Stimulated activated naive CD8-positive, alpha-beta T cell treated with anti-CD3 and anti-CD28 coated beads, Interleukin-15, Interleukin-2, amounts not matched to agents 100 U/mL and 50 U/mL, for 24 hours (primary cell): ENCODE data around the gene MAPK14.

Source experiments
- ATAC-seq: fragments of 150-1000 bp; cut with Tn5 transposase; one replicate; pipeline ENCODE4 v1.10.0; 2021
- DNase-seq: peaks from one replicate; pipeline ENCODE4 v3.0.0; 2021

The MAPK14 gene

DNA sequence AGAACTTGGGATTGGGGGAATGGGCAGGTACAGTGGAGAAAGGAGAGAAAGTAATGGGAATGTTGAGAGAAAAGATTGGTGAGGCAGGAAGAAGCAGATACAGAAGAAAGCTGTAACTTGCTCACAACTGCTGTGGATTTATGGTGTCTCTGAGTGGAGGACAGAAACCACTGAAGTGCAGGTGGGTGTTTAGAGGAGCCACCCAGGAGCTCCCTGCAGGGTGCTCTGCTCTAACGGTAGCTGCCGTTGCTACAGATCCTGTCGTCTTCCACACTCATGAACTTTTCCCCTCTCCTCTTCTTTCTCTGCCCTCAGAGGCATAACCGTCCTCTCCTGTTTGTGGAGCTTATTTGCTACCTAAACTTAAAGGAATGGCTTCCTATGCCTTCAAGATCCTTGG is 75.2 kb downstream of the MAPK14 start:
- no peak for ATAC-seq

DNA sequence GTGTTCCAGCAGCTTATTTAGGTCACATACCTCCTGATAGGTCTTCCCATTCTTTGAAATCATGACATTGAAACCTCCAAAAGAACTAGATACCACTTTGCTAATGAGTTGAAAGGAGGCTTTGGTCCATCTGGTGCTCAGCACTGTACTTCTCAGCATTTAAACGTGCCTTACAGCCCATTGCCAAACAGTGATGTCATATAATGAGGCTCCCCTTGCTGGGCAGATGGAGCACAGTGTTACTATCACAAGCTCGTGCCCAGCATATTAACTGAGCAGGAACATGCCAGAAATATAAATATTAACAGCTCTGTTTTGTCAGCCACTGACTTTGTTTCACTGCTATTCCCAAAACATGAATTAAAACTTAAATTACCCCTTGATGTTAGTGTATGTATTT is 77.2 kb downstream of the MAPK14 start:
- DNase-seq: no peak
- no peak for ATAC-seq

More for the DNA sequence above, 75.2 kb downstream of the MAPK14 start:
- DNase-seq: no peak

DNA sequence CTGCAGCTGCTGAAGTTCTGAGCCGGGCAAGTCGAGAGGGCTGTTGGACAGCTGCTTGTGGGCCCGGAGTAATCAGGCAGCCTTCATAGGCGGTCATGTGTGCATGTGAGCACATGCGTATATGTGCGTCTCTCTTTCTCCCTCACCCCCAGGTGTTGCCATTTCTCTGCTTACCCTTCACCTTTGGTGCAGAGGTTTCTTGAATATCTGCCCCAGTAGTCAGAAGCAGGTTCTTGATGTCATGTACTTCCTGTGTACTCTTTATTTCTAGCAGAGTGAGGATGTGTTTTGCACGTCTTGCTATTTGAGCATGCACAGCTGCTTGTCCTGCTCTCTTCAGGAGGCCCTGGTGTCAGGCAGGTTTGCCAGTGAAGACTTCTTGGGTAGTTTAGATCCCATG is 81.5 kb downstream of the MAPK14 start:
- ATAC-seq (peak; percentile 47), DNase-seq (no peak)

DNA sequence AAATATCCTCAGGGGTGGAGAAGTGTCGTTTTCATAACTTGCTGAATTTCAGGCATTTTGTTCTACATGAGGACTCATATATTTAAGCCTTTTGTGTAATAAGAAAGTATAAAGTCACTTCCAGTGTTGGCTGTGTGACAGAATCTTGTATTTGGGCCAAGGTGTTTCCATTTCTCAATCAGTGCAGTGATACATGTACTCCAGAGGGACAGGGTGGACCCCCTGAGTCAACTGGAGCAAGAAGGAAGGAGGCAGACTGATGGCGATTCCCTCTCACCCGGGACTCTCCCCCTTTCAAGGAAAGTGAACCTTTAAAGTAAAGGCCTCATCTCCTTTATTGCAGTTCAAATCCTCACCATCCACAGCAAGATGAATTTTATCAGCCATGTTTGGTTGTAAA is 82.4 kb downstream of the MAPK14 start:
- ATAC-seq (no peak), DNase-seq (no peak)

DNA sequence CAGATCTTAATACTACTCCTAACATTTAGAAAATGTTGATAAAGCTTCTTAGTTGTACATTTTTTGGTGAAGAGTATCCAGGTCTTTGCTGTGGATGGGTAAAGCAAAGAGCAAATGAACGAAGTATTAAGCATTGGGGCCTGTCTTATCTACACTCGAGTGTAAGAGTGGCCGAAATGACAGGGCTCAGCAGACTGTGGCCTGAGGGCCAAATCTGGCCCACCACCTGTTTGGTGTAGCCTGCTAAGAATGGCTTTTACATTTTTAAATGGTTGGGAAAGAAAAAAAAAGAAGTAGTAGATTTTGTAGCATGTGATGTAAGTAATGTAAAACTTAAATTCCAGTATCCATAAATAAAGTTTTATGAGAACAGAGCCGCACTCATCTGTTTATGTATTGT is 83.3 kb downstream of the MAPK14 start:
- ATAC-seq: no peak
- DNase-seq: no peak

DNA sequence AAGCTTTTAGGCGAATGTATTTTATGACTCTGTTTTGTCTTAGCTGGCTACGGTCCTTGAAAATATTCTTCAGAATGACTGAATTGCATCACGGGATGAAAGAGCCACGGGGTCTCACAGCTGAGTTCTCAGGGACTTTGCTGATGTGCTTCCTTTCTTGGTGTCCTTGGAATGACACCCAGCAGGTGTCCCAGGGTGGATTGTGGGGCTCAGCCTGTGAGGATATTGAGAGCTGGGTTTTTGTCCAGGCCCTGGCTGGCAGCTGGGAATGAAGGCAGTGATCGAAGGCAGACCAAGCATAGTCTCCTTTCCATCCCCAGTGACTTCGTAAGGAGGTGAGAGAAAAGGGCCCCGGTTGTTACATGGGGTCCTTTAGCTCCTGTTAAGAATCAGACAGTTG is 83.9 kb downstream of the MAPK14 start:
- DNase-seq (no peak), ATAC-seq (no peak)

DNA sequence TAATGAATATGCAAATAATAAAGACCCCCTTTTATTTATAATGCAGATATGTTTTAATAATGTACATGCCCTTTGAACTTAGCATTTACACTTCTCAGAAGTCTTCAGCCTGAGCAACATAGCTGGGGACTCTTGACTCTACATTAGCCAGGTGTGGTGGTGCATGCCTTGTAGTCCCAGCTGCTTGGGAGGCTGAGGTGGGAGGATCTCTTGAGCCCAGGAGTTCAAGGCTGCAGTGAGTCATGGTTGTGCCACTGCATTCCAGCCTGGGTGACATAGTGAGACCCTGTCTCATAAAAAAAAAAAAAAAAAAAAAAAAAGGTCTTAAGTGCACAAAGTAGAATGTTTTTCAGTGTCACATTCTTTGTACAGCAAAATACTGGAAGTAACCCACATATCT is 85.4 kb downstream of the MAPK14 start:
- ATAC-seq: no peak
- DNase-seq: no peak

DNA sequence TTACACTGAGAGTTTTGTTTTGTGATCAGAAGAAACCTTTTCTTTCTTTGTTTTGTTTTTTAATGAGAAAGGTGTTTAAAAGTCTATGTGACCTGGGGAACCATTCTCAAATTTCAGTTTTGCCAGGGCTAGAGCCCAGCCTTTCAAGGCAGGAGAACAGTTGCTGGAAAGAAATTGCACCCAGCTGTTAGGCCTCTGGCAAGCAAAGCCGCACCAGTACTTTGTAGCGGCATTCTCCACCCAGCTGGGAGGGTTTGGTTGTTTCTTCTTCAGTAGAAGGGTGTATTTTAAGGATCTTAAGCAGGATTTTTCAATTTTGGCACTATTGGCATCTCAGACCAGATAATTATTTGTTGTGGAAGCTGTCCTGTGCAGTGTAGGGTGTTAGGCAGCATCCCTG is 86.1 kb downstream of the MAPK14 start:
- DNase-seq (no peak), ATAC-seq (no peak)

DNA sequence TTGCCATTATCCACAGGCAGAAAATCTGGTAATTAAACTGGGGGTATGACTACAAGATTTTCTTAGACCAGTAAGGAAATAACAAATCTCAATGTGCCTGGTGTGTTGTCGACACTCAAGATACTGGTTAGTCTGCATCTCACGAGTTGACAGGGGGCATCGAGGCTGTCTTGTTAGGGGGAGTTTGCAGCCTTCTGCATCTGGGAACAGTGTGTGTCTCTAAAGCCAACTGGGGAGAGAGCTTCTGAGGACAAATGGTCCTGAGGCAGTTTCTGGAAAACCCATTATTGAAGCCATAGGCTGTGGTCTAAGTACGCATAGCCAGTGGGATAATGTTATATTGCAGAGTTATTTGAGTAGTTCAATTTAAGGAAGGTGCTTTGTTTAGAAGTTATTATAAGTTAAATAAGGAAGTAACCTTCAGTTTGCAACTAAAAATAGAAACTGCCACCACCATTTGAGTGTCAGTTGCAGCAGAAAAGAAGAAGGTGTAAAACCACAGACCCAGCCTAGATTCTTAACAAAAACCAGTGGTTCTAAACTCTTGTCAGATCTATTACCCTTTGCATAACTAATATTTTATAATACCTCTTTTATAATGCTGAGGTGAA is 87.3 kb downstream of the MAPK14 start:
- ATAC-seq: no peak
- no peak for DNase-seq

DNA sequence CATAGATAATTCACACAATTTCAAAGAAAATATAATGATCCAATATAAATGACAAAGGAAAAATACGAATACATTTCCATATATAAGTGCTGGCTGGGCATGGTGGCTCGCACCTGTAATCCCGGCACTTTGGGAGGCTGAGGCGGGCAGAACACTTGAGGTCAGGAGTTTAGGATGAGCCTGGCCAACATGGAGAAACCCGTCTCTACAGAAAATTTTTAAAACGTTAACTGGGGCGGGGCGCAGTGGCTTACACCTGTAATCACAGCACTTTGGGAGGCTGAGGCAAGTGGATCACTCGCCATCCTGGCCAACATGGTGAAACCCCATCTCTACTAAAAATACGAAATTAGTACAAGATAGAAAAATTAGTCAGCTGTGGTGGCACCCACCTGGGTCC is 87.8 kb downstream of the MAPK14 start:
- ATAC-seq (no peak), DNase-seq (no peak)

DNA sequence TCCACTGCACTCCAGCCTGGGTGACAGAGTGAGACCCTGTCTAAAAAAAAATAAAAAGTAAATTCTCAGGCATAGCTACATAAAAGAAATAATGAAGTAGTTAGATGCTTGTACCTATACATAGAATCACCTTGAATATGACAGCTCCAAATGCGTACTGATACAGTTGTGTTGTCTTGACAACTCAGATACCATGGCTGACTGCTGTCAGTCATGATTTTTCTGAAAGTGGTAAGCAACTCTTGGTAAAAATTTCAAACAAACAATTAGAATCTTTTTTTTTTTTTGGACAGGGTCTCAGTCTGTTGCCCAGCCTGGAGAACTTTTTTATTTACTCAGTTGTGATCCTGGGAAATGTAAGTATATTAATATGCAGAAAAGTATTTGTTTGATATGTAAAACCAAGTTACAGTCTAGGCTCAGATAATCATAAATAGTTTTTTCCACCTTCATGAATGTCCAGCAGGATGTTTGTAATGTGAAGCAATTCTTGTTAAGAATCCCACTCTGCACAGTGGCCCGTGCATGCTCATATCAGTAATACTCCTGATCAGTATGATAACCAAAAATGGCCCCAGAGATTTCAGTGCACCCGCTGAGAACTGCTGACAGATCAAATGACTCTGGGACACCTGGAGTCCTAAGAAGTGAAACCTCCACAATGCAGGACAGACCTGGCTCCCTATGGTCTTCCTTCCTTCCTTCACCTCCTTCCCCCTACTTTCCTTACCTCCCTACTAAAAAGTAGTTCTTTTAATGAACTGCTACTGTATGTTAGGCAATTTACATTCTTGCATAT is 88.7 kb downstream of the MAPK14 start:
- no peak for ATAC-seq
- DNase-seq: no peak

DNA sequence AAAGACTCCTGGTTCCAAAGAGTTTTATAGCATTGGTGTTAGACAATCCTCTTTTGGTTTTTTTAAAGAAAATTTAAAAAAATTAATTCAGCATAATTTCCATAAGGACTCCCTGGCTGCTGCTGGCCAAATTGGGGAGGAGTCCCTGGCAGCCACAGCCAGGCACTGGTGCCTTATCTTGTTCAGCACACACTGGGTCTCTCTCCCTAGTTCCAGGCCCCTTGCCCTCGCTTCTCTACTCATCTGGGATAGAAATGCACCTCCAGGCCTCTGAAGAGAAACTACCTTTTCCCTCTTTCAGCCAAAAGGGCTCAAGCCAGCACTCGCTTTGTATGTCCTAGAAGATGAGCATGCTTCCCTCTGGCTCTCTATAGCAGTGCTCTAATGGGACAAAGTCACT is 89.3 kb downstream of the MAPK14 start:
- DNase-seq: no peak
- ATAC-seq: no peak

DNA sequence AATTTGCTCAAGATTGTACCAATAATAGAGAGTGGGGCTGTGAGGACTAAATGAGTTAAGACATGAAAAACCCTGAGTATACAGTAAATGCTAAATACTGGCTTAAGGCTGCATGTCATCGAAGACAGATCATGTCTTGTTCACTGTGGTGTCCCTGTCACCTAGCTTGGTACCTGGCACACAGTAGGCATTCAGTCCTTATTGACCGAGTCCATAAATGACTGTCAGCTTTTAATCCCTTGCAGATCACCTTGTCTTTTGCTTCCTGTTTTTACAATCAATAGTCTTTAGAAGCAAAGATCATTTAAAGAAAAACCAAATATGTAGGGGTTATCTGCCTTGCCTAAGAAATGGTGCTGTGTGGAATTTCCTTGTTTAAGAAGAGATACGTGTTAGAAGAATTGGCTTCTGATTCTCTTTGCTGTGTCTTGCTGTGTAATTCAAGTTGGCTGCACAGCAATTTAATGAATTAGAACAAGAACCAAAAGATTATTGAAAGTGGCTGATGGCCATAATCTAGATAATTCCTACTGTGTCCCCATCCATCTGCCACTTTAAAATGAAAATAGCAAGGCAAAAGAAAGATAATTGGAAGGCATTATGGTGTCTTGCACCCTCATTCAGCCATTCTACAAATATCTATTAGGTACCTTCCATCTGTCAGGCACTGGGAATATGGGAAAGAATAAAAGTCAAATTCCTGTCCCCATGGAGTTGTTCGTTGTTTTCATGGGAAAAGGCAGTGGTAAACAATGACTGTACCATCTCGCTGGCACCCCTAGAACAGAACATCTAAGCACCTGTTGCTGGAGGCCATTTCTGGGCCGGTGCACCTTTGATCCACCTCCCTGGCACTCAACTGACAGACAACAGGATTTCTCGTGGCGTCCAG is 90.3 kb downstream of the MAPK14 start:
- no peak for DNase-seq
- ATAC-seq: no peak

DNA sequence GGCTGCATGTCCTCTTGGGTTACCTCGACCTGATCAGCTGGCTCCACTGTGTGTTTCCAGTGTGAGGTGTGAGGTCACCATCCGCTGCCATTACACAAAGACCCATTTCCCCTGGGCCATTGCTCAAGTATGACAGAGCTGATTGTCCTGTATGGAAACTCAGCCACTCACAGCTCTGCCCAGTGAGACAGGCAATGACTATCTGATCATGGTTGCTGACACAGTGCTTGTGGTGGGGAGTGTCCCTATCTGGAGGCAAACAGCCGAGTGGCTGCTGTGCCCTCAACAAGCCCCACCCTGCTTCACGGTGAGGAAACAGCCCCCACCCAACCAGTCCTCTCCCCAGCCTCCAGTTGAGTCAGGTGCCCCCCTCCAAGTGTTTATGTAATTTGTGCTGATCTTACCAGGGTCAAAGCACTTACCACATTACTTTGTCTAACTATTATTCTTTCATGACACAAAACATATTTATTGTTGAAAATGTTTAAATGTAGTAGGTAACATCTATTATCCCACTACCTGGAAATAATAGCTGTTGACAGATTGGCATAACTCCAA is 91.0 kb downstream of the MAPK14 start:
- ATAC-seq (peak; percentile 83), DNase-seq (peak; percentile 68)

DNA sequence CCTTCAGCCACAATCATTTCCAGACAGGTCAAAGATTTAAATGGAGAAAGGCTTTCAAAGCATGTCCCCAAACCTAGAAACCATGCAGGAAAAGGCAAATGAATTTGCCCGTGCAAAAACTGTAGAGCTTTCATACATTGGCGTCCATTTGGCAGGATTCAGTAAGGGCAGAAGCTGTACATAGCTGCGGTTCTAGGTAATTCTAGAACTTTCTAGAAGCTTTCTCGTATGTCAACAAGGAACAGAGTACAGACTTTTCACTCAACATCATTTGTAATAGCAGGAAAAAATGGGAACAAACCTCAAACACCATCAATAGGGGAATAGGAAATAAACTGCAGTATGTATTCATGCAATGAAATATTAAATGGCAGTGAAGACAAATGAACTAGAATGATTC is 91.6 kb downstream of the MAPK14 start:
- no peak for DNase-seq
- no peak for ATAC-seq

DNA sequence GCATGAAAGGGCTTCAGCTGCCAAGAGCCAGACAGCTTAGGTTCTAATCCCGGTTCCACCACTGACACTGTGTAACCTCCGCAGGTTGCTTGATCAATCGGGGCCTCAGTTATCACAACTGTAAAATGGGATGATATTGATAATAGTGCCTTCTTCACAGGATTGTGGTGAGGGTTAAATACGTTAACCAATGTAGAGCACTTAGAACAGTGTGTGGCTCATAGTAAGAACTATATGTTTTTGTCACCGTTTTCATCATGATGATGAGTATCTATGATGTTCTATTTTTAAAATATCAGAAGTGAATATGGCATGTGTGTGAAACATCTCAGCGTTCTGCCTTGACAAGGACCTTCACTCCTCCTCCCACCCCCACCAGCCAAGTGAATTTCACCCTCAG is 92.4 kb downstream of the MAPK14 start:
- peak; percentile 1 for ATAC-seq

DNA sequence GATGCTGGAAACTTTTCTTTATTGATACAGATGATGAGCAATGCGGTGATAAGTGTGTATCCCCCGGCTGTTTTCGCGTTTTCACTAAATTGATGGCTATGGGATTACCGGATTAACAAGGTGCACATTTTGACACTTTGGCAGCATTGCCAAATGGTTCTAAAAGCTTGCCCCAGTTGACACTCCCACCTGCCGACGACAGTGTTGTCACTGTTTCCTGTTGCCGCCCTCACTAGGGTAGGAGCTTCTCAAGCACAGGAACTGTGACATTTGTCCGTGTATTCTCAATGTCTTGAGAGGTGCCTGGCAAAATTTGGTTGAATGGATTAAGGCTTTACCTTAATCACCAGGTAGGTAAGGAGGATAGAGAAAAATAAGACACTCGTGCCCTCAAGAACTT is 92.9 kb downstream of the MAPK14 start:
- DNase-seq (peak; percentile 73), ATAC-seq (peak; percentile 60)

More for the DNA sequence above, 92.4 kb downstream of the MAPK14 start:
- DNase-seq: no peak

DNA sequence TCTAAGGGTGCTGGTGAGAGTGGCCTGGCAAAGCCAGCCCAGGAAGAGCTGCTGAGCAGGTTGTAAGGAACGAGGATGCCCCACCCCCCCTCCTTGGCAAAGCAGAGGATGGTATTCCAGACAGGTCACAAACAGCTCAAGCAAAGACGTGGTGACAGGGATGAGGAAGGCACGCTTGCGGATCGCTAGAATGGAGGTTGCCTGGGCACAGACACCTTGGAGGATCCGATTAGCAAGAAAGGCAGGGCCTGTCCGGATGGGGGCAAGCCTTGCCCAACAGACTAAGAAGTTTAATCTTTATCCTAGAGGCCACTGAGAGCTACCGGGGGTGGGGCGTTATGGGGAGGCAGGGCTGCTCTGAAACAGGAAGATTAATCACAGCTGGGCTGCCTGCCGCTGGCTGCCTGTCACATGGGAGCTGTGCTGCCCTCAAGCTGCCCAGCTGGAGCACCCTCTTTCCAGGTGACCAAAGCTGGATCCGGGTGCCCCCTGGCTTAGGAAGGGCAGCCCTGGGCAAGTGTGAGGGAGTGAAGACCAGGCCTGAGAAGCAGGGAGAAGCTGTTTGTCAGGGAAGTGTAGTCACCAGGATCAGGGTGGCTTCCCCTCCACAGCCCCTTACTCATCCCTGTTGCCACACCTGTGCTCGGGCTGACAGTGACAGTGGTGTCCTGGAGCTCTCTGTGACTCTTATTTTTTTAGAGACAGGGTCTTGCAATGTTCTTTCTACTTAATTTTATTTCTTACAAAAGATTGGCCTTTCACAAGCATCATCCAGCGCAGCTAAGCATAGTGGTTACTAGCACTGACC is 93.6 kb downstream of the MAPK14 start:
- ATAC-seq (peak; percentile 34), DNase-seq (peak; percentile 65)

DNA sequence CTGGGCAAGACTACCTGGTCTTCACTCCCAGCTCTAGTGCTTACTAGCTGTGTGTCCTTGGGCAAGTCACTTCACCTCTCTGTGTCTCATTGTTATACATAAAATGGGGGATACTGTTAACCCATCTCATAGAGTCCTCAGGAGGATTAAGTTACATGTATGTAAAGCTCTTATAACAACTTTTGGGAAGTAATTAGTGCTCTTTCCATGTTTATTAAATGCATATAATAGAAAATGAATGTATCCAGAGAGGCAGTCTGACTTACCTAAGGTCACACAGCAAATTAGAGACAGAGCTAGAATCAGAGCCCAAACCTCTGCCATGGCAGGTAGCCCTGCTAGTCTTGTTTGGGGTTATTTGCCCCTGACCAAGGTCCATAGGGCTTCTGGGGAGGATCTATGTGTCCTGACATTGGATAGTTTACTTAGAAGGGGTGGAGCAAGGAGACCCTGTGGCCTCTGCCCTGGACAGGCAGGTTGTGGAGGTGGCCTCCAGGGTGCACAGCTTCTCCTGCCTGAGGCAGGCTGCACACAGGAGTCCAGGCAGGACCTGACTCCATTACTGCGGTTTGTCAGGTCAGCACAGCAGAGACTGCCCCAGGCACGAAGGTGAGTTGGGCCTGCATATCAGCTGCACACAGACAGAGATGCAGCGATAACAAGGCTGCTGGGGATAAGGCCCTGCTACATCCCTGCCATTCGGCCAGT is 94.3 kb downstream of the MAPK14 start:
- DNase-seq (no peak), ATAC-seq (no peak)

DNA sequence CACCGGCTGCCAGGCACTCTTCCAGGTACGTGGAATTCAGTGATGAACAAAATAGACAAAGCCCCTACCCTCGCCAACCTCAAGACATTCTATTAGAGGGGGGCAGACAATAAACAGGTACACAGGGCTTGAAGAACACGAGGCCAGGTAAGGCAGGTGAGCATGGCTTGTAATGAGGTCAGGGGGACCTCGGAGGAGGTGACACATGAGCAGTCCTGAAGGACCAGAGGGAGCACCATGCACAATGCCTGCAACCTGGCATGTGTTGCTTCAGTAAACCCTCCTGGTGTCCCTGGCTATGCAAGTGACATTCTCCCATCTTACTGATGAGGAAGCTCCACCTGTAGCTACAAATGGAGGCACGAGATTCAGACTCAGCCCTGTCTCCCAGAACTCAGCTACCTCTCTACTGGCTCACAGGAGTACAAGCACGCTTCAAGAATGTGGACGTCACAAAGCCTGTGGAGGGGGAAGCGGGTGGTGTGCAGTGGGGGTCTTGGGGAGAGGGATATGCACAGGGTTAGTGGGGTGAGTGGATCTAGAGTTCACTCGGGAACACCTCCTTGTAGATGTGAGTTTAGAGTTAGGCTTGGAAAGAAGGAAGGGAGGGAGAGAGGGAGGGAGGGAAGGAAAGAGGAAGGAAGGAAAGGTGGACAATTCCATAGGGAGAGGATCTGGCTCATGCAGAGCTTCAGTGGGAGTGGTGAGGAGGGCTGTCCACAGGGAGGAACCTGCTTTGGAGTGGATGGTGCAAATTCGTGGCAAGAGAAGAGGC is 95.1 kb downstream of the MAPK14 start:
- no peak for ATAC-seq
- no peak for DNase-seq
